GM18498 (cell line): ENCODE results near the gene HIRA.

Experiments used
- ATAC-seq: cut with Tn5 transposase; IDR thresholded peaks from one replicate; pipeline ENCODE4 v1.9.1; 2021; ENCODE audit warnings: mild to moderate bottlenecking, moderate library complexity; ENCODE audit not compliant: unreplicated experiment

HIRA gene

DNA sequence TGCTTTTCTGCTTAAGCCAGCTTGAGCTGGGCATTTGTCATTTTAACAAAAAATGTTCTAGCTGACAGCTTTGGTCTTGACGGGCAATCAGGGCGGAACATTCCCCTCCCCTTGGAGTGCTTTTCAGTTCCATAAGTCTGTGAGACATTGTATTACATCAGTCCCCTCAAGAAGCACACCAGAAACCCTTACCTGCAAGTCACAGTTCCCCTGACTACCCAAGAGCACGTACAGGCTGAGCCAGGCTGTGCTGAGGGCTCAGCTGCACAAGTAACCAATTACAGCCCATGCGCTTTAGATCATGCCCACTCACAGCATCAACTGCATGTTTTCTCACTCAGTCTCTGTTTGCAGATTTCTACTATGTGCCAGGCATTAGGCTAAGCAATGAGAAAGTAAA is 19.1 kb downstream of the HIRA start:
- ATAC-seq = no peak

DNA sequence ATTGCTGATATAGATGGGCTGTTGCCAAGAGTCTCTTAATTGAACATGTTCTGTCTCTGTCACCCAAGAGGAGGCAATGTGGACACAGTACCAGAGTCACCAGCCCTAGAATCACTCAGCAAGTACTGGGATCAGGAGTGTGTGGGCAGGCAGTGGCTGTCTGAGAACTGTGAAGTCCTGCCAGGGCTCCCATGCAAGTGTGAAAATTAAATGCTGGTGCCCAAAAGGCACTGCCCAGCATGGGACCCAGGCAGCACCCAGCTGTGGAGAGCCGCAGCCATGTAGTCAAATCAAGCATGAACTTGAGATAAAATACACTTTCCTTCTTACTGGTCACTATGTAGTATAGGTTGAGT is 19.9 kb downstream of the HIRA start:
- no peak for ATAC-seq

DNA sequence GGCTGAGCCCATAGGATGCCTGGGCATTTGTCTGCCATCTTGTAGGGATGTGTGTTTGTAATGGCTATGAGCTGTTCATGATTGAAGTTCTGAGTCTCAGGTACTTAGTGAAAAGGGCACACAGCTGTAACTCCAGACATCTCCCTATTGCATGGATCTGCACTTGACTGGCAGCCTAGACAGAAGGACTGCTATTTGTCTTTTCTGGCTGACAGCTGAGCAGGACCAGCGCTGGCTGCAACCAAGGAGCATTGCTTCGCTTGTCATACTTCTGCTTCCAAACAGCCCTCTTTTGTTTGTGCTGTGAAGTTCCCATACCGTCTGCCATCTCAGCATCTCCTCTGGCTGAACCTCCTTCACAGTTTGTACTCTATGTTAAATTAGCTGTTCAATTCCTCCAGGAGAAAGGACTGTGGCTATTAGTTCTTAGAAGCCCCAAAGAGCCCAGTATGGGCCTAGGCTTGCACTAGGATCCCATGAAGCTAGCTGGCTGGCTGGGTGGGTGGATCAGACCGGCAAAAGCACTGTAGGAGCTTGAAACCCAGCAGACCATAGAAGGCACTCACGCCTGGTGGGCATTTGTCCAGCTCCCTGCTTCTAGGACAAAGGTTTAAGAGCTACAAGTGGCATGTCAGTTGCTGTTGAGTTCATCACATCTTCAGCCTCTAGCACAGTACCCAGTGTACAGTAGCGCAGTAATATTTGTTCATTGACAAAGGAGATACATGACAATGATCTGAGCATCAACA is 20.4 kb downstream of the HIRA start:
- no peak for ATAC-seq

DNA sequence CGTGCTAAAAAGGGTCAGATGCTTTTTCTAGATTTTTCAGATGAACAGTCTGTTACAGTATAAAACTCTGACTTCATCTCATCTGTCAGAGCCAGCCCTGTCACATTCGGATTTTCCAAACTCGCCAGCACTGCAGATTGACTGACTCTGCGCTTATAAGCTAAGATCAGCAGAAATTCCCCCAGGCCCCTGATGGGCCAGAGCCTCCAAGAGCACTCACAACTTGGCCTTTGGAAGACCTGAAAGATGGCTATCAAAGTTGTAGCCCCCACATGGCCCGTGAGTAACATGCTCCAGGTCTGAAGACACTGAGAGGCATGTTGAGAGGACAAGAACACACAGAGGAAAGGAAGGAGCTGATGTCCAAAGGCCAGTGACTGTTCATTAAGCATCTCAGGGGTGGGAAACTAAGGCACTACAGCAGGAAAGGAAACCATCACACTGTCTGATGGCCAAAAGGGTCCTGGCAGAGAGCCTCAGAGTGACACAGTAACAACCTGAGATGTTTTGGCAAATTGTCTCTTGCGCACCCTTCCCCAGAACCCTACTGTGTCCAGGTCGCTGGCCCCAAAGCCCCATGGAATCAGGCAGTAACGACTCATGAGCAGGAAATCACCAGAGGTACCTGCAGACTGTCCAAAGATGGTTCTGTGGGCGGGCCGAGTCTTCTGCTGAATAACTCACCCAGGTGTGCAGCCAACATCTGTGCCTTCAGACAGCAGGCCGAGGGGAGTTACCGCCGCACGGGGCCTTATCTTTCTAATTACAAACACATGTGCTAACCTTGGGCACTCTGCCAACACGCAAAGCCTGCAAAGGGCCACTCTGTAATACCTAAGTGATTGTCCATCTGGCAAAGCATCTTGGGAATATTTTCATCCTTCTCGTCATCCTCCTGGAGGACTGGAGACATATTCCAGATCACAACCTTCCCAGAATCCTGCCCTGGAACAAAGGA is 23.6 kb downstream of the HIRA start:
- ATAC-seq = no peak

DNA sequence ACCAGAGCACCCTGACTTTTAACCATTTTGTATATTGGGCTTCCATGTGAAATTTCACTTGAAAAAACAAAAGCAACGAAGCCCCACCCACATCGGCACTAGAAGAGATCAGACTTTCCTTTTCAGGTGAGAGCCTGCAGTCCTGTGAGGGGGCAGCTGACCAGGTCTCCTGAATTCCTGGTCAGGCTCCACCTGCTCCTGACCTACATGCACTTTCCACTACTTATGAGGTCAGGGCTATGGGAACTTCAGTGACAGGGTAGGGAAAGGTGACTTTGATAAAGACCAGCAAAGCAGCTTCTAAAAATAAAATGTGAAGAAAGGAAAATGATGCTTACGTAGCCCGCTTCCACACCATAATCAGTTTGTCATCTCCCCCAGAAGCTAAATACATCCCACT is 24.7 kb downstream of the HIRA start:
- no peak for ATAC-seq

DNA sequence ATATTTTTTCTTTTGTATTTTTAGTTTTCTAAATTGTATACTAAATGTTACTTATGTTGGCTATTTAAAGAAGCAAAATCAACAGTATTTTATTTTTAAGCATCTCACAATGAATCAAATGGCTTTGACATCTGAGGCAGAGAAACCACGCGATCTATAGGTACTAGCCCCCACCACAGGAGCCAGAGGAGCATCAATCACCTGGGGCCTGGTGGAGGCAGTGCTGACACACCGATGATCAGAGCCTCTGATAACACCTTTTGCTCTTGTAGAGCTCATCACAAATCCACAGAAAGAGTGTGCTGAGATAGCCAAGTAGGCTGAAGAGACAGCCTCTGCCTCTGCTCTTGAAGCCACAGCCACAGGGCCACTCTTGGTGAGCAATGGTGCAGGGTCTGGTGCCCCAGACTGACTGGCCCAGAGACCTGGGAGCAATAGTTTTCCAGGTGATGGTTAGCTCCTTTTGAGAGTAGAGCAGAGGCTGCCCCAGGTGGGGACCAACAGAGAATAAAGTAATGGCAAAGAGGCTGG is 25.2 kb downstream of the HIRA start:
- no peak for ATAC-seq

DNA sequence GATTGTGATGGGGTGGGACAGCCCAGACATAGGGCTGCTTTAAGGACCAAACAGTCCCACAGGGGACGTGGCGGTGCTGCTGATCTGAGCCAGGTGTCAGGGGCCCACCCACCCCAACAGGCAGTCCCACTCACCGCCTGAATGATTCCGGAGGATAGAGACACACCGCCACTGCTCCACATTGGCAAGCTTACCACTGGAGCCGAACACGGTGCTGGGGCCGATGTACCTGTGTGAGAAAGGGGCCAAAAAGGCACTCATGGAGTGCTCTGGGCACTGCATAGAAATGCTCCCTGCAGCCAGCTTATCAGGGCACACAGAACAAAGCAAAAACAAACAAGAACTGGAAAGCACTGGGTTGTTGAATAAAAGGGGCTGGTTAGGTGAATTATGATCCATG is 25.9 kb downstream of the HIRA start:
- ATAC-seq = no peak

DNA sequence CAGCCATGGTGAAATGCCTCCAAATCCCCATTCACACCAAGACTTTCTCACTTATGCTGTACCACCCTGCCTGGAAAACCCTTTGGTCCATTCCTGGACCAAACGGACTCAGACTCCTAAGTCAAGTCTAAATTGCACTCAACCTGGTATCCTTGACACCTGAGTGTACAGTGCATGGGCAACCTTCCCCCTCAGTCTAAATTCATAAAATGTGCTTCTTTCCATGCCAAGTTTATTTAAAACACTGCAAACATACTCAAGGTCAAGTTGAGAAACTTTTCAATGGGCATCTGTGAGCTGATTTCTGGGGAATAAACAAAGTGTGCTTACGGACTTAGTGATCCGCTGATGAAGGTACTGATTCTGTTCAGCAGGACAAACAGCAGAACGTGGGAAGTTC is 26.4 kb downstream of the HIRA start:
- ATAC-seq = no peak

DNA sequence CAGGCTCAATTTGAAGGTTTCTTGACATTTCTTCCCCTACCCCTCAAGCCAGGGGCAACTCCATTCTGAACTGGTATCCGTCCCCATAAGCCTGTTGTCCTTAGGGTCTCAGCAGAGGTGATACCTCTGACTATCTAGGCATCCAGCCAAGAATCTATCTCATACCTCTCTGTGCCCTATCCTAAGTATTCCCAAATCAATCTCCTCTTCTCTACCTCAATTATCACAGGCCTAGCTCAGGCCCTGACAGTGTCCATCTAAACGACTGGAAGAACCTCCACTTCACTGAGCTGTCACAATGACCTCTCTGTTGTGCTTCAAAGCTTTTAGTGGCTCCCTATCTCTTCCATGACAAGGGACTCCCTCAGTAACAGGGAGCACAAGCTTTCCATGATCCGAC is 26.9 kb downstream of the HIRA start:
- ATAC-seq = no peak

DNA sequence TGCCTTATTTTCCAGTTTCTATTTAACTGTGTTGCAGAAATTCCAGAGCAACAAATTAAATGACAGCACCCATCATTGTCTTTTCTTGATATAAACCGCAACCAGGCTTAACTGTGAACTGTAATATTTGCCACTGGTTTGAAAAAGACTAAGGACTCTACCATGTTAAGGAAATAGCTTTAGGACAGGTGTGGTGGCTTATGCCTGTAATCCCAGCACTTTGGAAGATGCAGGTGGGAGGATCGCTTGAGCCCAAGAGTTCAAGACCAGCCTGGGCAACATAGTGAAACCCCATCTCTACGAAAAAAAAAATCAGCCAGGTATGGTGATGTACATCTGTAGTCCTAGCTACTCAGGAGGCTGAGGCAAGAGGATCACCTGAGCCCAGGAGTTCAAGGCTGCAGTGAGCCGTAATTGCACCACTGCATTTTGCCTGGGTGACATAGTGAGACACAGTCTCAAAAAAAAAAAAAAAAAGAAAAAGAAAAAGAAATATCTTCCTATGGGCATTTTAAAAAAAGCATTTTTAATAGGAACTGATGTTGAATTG is 28.8 kb downstream of the HIRA start:
- no peak for ATAC-seq

DNA sequence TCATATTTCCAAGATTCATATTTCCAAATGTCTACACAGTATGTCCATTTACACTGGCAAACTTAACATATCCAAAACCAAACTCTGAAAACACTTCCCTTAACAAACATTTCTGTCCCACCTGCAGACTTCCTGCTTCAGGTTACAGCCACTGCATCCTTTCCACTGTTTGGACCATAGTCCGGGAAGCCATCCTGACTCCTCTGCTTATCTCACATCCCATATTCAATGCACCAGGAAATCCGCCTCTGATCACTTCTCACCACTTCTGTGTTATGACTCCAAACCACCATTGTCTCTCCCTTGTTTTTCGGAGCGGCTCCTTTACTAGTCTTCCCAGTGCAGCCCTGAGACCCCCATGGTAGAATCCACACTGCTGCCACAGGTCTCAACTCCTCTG is 30.1 kb downstream of the HIRA start:
- ATAC-seq = no peak

DNA sequence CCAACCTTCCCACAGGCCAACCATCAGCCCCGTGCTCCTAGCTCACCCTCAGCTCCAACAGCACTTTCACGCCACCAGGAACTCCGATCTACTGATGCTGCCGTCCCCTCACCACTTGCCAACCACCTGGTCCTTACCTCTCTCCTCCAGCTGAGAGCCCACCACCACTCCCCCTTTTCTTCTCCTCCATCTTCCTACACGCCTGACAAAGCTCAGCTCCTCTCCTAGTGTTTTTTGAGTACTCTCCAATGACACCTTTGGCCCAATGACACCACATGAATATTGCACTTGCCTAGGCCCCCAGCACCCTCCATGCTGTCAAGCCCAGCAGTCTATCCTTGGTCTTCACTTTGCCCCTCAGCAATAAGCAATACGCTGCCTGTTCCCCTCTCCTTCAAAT is 30.7 kb downstream of the HIRA start:
- ATAC-seq = no peak

DNA sequence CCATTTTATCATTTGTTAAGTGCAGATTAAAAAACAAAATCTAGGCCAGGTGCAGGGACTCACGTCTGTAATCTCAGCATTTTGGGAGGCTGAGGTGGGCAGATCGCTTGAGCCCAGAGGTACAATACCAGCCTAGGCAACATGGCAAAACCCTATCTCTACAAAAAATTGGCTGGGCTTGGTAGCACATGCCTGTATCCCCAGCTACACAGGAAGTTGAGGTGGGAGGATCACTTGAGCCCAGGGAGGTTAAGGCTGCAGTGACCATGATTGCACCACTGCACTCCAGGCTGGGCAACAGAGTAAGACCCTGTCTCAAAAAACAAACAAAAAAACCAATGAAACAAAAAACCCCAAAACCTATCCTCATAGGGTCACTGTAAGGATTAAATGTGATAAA is 32.9 kb downstream of the HIRA start:
- no peak for ATAC-seq

DNA sequence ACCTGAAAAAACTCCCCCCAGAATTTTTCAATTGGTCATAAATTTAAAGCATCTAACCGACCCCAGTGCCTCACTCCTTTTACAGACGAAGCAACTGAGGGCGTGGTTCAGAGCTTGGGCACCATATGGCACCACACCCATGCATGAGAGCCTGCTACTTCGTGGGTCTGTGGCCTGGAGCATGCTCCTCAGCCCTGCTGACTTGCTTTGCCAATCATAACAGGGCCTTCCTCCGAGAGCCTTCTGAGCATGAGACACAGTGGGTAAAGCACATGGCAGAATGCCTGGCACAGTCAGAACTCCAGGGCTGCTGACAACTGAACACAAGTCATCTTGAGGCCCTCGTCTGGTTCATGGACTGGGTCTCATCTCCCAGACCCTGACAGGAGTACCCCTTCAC is 33.3 kb downstream of the HIRA start:
- ATAC-seq = no peak

DNA sequence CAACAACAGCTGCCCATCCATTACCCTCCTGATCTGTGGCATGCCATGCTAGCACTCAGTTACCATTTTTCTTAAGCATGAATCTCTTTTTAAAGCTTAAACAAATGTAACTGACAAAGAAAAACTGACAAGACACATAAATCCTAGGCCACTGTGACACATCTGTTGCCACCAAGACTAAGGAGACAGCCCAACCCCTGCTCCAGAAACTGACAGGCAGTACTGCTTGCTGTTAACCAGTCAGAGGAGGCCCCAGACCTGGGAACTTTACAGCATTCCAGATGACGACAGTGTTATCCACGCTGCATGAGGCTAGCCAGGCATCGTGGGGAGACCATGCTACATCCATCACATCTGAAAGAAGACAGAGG is 33.8 kb downstream of the HIRA start:
- no peak for ATAC-seq

DNA sequence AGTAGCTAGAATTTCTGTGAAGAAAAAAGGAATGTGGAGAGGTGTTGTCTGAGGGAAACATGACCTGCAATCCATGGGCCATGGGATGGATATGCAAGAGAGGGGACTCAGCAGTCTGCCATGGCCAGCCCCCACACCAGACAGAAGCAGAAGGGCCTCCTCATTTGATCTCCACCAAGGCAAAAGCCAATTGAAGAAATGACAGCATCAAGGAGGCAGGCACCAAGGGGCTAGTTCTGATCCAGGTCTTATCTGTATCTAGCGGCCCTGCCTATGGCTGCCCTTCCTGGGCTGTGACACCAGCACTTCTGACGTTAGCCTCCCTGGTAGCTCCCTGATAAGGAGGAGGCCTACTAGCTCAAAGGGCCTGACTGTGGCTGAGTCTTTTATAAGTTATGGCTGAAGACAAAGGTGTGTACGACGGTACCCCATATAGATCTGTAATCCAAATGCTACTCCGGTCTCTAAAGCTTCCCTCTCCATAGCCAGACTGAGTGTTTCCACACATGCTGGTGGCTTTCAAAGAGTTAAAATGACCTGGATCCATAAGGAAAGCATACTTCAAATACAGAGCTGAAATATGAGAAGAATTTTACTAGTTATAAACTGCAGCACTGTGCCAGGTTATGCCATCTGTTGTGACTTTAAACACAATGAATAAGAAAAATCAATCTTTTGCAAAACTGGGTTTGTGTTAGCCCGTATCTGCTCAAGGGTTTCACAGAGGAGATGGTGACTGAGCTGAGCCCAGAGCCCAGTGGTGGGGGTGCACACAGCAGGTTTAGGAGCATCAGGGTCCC is 34.4 kb downstream of the HIRA start:
- ATAC-seq = no peak

DNA sequence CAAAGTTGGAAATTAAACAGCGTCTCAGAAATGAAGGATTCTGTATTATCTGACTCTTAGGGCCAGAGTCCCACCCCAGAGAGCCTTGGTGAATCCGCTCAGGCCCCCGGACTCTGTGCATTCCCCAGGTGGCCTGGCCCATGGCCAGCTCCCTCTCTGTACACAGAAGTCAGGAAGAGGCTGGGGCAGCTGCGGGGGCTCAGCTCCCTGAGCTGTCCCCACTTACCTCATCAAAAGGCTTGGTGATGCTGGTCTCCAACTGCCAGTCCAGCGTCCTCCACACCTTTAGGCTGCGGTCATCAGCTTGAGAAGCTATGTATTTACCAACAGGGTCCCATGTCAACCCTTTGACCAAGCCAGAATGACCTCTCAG is 35.0 kb downstream of the HIRA start:
- no peak for ATAC-seq

DNA sequence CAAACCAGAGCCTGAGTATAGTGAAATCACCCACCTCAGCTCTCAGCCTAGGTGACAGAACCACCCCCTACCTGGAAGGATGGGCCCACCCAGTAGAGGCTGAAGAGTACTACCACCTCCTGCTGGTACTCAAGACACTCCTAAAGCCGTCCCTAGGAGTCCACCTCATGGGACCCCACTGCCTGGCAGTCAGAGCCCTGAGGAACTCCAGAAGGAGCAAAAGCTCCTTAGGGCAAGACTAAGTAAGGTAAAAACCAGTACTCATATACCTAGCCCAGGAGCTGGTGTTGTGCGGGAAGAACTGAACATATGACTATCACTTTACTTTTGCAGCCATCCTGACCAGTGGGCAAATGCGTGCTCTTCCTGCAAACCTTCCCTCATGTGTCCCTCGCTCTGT is 36.3 kb downstream of the HIRA start:
- ATAC-seq = no peak

DNA sequence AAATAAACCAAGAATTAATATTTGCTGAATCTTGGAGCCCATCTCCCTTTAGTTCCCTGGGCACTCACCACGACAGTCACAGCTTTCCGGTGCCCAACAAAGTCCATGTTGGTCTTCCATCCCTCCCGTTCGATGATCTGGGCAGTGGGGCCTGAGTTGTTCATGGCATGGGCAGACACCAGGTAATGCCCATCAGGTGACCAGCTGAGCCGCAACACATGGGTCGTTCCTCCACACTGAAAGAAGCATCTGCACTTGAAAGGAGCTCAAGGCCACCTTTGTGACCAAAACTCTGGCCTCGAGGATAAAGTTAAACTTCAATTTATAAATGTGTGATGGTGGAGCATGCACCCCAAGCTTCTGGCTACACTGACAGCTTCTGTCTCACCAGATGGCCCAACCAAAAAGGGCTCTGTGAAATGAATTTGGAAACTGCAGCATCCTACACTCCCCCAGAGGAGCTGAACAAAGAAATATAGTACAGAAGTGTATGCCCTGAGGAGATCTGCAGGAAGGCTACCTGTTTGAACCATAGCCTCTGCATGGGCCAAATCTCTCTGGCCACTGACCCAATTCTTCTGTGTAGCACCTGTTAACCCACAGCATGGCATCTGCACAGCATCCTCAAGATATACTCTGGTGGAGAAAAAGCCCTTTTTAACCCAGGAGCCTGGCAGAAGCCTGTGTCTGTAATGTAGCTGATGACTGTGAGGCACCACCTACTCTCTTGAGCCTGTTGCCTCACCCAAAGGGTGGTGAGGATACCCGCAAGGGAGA is 37.1 kb downstream of the HIRA start:
- ATAC-seq = no peak

DNA sequence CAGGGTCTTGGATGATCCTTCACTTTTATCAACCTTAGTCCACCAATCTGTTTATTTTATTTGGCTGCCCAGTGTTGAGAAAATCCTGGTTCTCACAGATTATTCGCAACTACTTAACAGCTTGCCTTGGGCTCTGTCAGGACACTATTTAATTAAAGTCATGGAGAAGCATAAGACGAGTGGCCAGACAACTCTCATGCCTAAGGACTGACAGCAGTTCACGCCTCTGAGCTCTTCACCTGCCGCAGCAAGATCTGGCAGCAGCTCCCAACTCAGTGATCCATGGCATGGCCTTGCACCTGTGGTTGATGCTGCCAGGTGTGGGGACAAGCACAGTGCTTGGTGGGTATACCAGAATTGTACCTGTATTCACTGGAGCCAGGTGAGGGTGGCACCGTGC is 37.8 kb downstream of the HIRA start:
- ATAC-seq = no peak
